IPS DF 6.9 (cell line): ENCODE results near the gene C5orf58.

Experiments used
- DNase-seq: peaks from one replicate; pipeline ENCODE4 v3.0.0-alpha.2; 2013; ENCODE audit warnings: low read depth, low spot score
- H3K27ac ChIP-seq: one replicate; pipeline ENCODE4 v1.5.1; 2013; ENCODE audit warnings: low read length, control low read depth
- H3K27me3 ChIP-seq: 2 replicates; pipeline ENCODE4 v1.6.1; 2013; ENCODE audit warnings: mild to moderate bottlenecking, low read length; ENCODE audit not compliant: control insufficient read depth, insufficient read depth
- H3K36me3 ChIP-seq: 2 replicates; pipeline ENCODE4 v1.6.1; 2013; ENCODE audit warnings: low read length; ENCODE audit not compliant: control insufficient read depth, insufficient read depth
- H3K4me1 ChIP-seq: 2 replicates; pipeline ENCODE4 v1.6.1; 2013; ENCODE audit warnings: low read length; ENCODE audit not compliant: control insufficient read depth, insufficient read depth
- H3K4me3 ChIP-seq: 2 replicates; pipeline ENCODE4 v1.5.1; 2013; ENCODE audit warnings: mild to moderate bottlenecking, low read length
- H3K9me3 ChIP-seq: 2 replicates; pipeline ENCODE4 v1.6.1; 2013; ENCODE audit warnings: low read length, inconsistent platforms; ENCODE audit not compliant: control insufficient read depth, insufficient read depth
- WGBS: extraction: QIAGEN DNeasy Blood & Tissue Kit; methylation state at CpG from one replicate; pipeline ENCODE4 v1.1.7; 2013; ENCODE audit warnings: mixed read lengths, missing lambda C conversion rate; ENCODE audit not compliant: insufficient read length, insufficient coverage; 5-methylcytosine and 5-hydroxymethylcytosine counted together

Gene C5orf58

DNA sequence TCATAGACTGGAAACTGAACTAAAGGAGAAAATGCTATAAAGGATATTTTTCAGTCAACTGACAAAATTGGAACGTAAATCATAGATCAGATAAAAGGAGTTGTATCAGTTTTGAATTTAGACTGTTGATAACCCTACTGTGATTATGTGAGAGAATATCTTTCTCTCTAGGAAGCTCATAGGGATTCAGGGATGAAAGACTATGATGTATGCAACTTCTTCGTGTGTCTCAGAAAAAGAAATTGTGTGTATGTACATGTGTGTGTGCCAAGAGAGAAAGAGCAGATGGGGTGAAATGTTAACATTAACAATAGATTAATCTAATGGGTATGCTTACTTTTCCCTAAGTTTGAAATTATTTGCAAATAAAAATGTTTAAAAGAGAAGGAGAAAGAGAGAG lies 30.7 kb upstream of the C5orf58 start:
- Histone ChIP-seq H3K4me3 (no peak overlapping the region), H3K27ac (no peak overlapping the region), H3K36me3 (no peaks in the 10 kb centered on the region), H3K4me1 (no peaks in the 10 kb centered on the region), H3K27me3 (no peaks in the 10 kb centered on the region), H3K9me3 (no peaks in the 10 kb centered on the region)
- no peak for DNase-seq
- no CpG with 5 or more reads among the region's 2 CpGs for WGBS

GRCh38 chr5:170204202-170204601 lies 28.6 kb upstream of the C5orf58 start:
- WGBS = no CpG with 5 or more reads among the region's 5 CpGs
- Histone ChIP-seq H3K4me3 (no peak overlapping the region), H3K27me3 (no peaks in the 10 kb centered on the region), H3K4me1 (no peaks in the 10 kb centered on the region), H3K27ac (no peak overlapping the region), H3K36me3 (no peaks in the 10 kb centered on the region), H3K9me3 (no peaks in the 10 kb centered on the region)
- no peak for DNase-seq

GRCh38 chr5:170206216-170206615 lies 26.6 kb upstream of the C5orf58 start:
- no CpG with 5 or more reads among the region's 3 CpGs for WGBS
- Histone ChIP-seq H3K27me3 (no peaks in the 10 kb centered on the region), H3K36me3 (no peaks in the 10 kb centered on the region), H3K27ac (no peak overlapping the region), H3K4me1 (no peaks in the 10 kb centered on the region), H3K9me3 (no peaks in the 10 kb centered on the region), H3K4me3 (no peak overlapping the region)
- no peak for DNase-seq

DNA sequence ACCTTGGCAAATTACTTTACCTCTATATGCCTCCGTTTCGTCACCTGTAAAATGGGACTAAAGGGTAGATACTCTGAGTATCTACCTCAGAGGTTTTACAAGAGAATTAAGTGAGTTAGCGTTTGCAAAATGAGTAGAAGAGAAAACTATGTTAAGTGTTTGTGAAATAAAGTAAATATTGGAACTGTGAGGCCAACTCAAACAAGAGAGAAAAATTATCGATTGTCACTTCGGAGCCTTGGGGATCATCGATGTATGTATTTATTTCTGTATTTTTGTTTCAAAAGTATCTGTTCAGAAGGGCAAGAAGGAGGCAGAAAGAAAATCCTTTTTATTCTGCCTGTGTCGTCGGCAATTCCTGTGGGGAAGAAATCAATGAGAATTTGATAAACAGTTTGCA lies 25.8 kb upstream of the C5orf58 start:
- H3K4me3 ChIP-seq = no peak overlapping the region
- no peak for DNase-seq
- H3K36me3 ChIP-seq = no peaks in the 10 kb centered on the region
- no peaks in the 10 kb centered on the region for H3K9me3 ChIP-seq
- no peak overlapping the region for H3K27ac ChIP-seq
- no peaks in the 10 kb centered on the region for H3K4me1 ChIP-seq
- WGBS = 100% methylated on average over 1 of the region's 8 CpGs
- no peaks in the 10 kb centered on the region for H3K27me3 ChIP-seq

DNA sequence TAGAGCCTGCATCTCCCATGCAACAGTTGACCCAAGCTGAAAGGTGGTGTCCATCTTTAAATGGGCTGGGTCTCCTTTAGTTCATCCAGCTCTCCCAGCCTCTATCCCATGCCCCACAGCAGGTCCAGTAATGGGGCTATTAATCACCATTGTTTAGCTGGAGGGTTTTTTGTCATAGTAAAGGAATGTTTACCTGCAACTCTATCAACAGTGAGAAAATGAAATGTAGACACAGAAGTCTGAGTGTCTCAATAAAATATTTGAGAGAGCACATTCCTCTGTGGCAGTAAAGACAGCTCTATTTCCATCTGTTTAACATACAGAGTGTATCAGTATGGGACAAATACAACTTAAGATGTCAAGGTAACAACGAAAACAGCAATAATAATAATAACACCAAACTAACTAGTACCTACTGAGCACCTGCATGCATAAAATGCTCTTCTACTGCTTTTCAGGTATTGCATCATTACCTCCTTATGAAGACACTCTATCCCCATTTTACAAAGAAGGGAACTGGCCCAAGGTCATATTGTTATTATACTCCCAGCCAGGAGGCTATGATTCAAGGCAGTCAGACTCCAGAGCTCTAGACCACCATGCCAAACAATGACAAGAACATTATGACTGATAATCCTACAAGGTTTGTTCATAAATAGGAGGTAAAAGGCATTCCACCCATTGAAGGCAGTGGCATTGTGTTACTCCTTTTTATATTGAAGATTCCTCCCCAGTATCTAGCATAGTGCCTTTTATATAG lies 21.0 kb upstream of the C5orf58 start:
- no CpG with 5 or more reads among the region's 1 CpG for whole genome bisulfite sequencing
- H3K4me3 ChIP-seq = no peak overlapping the region
- no peaks in the 10 kb centered on the region for H3K9me3 ChIP-seq
- H3K36me3 ChIP-seq = no peaks in the 10 kb centered on the region
- H3K27ac ChIP-seq = no peak overlapping the region
- no peaks in the 10 kb centered on the region for H3K27me3 ChIP-seq
- DNase-seq = no peak
- H3K4me1 ChIP-seq = no peaks in the 10 kb centered on the region

- Histone ChIP-seq H3K4me1 (peaks cover 3% of the 10 kb centered on the region; the same call in 1 of the 2 replicates), H3K4me3 (no peak overlapping the region), H3K27me3 (no peaks in the 10 kb centered on the region), H3K36me3 (no peaks in the 10 kb centered on the region), H3K9me3 (no peaks in the 10 kb centered on the region), H3K27ac (no peak overlapping the region)
- DNase-seq = no peak
Observed at GRCh38 chr5:170216257-170216864, 16.4 kb upstream of the C5orf58 start.

- no peaks in the 10 kb centered on the region for H3K9me3 ChIP-seq
- H3K4me3 ChIP-seq = no peak overlapping the region
- H3K36me3 ChIP-seq = no peaks in the 10 kb centered on the region
- H3K27ac ChIP-seq = no peak overlapping the region
- WGBS = no CpG with 5 or more reads among the region's 5 CpGs
- H3K27me3 ChIP-seq = no peaks in the 10 kb centered on the region
- H3K4me1 ChIP-seq = peaks cover 3% of the 10 kb centered on the region; the same call in 1 of the 2 replicates
- no peak for DNase-seq
Observed at GRCh38 chr5:170217831-170218230, 15.0 kb upstream of the C5orf58 start.

DNA sequence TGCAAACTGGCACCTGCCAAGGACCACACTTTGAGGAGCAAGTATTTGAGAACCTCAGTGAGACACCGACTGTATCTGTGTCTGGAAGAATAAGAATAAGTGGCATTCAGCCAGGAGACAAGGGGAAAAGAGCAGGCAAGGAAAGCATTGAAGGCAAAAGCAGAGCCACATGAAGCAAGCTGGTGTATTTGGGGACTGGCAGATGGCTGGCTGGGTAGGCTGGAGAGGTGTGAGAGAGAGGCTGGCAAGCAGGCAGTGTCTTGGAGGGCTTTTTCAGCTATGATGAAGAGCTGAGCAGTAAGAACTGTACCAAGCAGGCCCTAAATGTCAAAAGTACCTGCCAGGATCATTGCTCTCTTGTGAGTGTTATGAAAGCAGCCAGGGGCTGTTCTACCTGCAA lies 14.1 kb upstream of the C5orf58 start:
- Histone ChIP-seq H3K9me3 (no peaks in the 10 kb centered on the region), H3K4me1 (peaks cover 3% of the 10 kb centered on the region; the same call in 1 of the 2 replicates), H3K4me3 (no peak overlapping the region), H3K27ac (no peak overlapping the region), H3K36me3 (no peaks in the 10 kb centered on the region), H3K27me3 (no peaks in the 10 kb centered on the region)
- WGBS = no CpG with 5 or more reads among the region's 1 CpG
- DNase-seq = no peak

GRCh38 chr5:170219615-170220014 lies 13.2 kb upstream of the C5orf58 start:
- peaks cover 3% of the 10 kb centered on the region; the same call in 1 of the 2 replicates for H3K4me1 ChIP-seq
- DNase-seq = no peak
- no peaks in the 10 kb centered on the region for H3K9me3 ChIP-seq
- no CpG with 5 or more reads among the region's 2 CpGs for WGBS
- no peaks in the 10 kb centered on the region for H3K36me3 ChIP-seq
- H3K27ac ChIP-seq = no peak overlapping the region
- H3K27me3 ChIP-seq = no peaks in the 10 kb centered on the region
- no peak overlapping the region for H3K4me3 ChIP-seq

DNA sequence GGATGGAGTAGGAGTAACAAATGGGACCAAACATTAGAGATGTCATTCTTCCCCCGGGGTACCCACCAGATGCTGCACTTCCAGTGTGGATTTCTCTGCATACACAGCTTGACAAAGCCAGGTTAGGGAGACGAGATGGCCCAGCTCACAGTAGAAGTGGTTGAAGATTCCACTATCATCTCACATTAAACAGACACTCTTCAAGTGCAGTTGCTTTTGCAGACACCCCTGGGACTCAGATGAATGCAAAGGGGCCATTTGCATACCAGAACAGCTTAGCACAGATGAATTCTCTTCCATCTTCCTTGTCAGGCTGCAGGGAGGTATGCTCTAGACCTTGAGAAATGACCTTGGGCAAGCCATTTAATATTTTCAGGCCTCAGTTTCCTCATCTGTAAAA lies 12.6 kb upstream of the C5orf58 start:
- no peaks in the 10 kb centered on the region for H3K9me3 ChIP-seq
- no peak overlapping the region for H3K27ac ChIP-seq
- peaks cover 3% of the 10 kb centered on the region; the same call in 1 of the 2 replicates for H3K4me1 ChIP-seq
- no peak overlapping the region for H3K4me3 ChIP-seq
- H3K36me3 ChIP-seq = no peaks in the 10 kb centered on the region
- no peak for DNase-seq
- WGBS = no CpG with 5 or more reads among the region's 2 CpGs
- H3K27me3 ChIP-seq = no peaks in the 10 kb centered on the region

GRCh38 chr5:170221327-170221741 lies 11.5 kb upstream of the C5orf58 start:
- no peaks in the 10 kb centered on the region for H3K36me3 ChIP-seq
- H3K27ac ChIP-seq = no peak overlapping the region
- H3K27me3 ChIP-seq = no peaks in the 10 kb centered on the region
- no peak overlapping the region for H3K4me3 ChIP-seq
- H3K9me3 ChIP-seq = no peaks in the 10 kb centered on the region
- DNase-seq = no peak
- no CpG with 5 or more reads among the region's 6 CpGs for WGBS
- H3K4me1 ChIP-seq = peaks cover 5% of the 10 kb centered on the region; the same call in 1 of the 2 replicates
